Measurements from ENCODE around the gene CDH4. TPM values are rescaled to one million over a fixed set of nuclear protein-coding genes. Genes with fewer than 3 reads are reported as not detected.

Gene CDH4
- total and polyA plus RNA-seq, 2 donors (not counting 1 experiment from before 2014, with no cell fraction given) = not detected

DNA sequence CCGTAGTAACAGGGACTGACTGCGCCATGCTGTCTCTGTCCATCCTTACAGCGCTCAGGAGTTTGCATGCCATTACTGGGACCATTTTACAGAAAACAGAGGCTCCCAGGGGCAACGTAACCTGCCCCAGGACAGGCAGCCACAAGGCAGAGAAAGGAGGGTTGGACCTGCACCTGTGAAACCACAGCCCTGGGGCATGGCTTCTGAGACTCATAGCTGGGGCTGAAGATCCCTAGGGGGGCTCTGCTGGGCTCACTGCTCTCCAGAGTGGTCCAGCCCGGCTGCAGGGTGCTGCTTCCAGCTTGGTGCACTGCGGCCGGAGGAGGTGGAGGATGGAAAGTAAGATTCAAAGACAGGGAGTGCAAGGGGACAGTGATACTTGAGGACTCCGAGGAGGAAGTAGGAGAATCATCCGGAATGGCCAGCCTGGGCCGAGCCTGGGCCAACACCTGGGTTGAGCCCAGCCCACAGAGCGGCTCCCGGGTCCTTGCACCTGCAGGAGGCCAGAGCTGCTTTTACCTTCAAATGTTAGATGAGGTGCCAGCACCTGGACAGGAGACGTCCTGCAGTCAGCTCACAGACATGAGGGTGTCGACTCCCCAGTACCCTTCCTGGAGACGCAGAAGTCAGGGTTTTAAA, 183.2 kb downstream of the CDH4 start:
- Histone ChIP-seq H3K79me2 (ENCODE audit: control insufficient read depth, insufficient read depth, low read length) (no peaks in the 10 kb centered on the region), H3K9ac (ENCODE audit: low read length) (no peak overlapping the region), H3K27ac (ENCODE audit: low read length in 2 of 2) (no peak overlapping the region), H3K36me3 (replicated peaks in 1 of 2; ENCODE audit: control extremely low read depth in 1 of 2, control insufficient read depth in 1 of 2, extremely low read depth in 1 of 2, insufficient read depth in 2 of 2, low read length in 1 of 2) (no peaks in the 10 kb centered on the region), H3K27me3 (replicated peaks in 1 of 4; ENCODE audit: control extremely low read depth in 1 of 4, control insufficient read depth in 3 of 4, insufficient read depth in 4 of 4, low read length in 3 of 4) (no peaks in the 10 kb centered on the region), H2AFZ (ENCODE audit: insufficient read depth, low read depth, low read length, poor library complexity, severe bottlenecking) (no peak overlapping the region), H3K4me2 (replicated peaks; ENCODE audit: low read depth, low read length, poor library complexity, severe bottlenecking) (no peak overlapping the region), H3K4me1 (ENCODE audit: control insufficient read depth in 2 of 2, insufficient read depth in 2 of 2, low read length in 2 of 2) (no peaks in the 10 kb centered on the region), H3K4me3 (ENCODE audit: control extremely low read depth in 1 of 5, extremely low read depth in 1 of 5, insufficient read depth in 1 of 5, low read depth in 2 of 5, low read length in 4 of 5) (no peak overlapping the region), H4K20me1 (ENCODE audit: control insufficient read depth, insufficient read depth, low read length, poor library complexity, severe bottlenecking) (no peaks in the 10 kb centered on the region), H3K9me3 (ENCODE audit: control extremely low read depth in 1 of 3, control insufficient read depth in 2 of 3, insufficient read depth in 1 of 3, low read length in 2 of 3) (peaks cover 0 to 36% (median 0%) of the 10 kb centered on the region in 3 donors)
- no peak overlapping the region for H3K4me3 Mint-ChIP-seq
- peaks cover 4% of the 10 kb centered on the region for H3K9me3 Mint-ChIP-seq (ENCODE audit: insufficient read depth)
- H3K27ac Mint-ChIP-seq = no peak overlapping the region
- no peak for TF ChIP-seq EZH2 (IDR thresholded peaks at IDR 0.05; ENCODE audit: borderline replicate concordance, insufficient read depth, low read depth, low read length, poor library complexity, severe bottlenecking)
- TF ChIP-seq, protein P1, sequence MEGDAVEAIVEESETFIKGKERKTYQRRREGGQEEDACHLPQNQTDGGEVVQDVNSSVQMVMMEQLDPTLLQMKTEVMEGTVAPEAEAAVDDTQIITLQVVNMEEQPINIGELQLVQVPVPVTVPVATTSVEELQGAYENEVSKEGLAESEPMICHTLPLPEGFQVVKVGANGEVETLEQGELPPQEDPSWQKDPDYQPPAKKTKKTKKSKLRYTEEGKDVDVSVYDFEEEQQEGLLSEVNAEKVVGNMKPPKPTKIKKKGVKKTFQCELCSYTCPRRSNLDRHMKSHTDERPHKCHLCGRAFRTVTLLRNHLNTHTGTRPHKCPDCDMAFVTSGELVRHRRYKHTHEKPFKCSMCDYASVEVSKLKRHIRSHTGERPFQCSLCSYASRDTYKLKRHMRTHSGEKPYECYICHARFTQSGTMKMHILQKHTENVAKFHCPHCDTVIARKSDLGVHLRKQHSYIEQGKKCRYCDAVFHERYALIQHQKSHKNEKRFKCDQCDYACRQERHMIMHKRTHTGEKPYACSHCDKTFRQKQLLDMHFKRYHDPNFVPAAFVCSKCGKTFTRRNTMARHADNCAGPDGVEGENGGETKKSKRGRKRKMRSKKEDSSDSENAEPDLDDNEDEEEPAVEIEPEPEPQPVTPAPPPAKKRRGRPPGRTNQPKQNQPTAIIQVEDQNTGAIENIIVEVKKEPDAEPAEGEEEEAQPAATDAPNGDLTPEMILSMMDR (IDR thresholded peaks at IDR 0.05) = no peak
- ChIA-PET POLR2A (no interaction called here), CTCF (no interaction called here)
- H3K4me1 Mint-ChIP-seq = no peaks in the 10 kb centered on the region
- no peaks in the 10 kb centered on the region for H3K27me3 Mint-ChIP-seq
- DNase-seq (no peak), ATAC-seq (ENCODE audit: low read depth) (no peak)
- intact Hi-C loops (cut with micrococcal nuclease) = no loop called here
- WGBS (ENCODE audit: insufficient coverage) = 88% methylated on average over 15 of the region's 15 CpGs

DNA sequence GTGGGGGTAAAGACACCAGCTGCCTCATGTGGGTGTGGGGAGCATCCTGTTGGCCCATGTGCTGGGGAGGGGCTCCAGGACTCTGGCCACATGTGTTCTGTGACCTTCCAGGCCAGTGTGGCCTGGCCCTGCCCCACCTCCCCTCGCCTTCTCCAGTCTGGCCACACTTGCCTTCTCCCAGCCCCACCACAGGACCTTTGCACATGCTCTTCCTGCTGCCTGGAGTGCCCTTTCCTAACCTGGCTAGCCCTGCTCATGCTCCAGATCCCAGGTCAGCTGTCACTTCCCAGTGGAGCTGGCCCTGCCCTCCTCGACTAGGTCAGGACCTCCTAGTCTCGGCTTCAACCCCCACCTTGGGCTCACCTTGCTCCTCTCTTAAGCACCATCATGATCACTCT, 183.8 kb downstream of the CDH4 start:
- Histone ChIP-seq H3K9ac (ENCODE audit: low read length) (no peak overlapping the region), H4K20me1 (ENCODE audit: control insufficient read depth, insufficient read depth, low read length, poor library complexity, severe bottlenecking) (no peaks in the 10 kb centered on the region), H3K4me3 (ENCODE audit: control extremely low read depth in 1 of 5, extremely low read depth in 1 of 5, insufficient read depth in 1 of 5, low read depth in 2 of 5, low read length in 4 of 5) (no peak overlapping the region), H2AFZ (ENCODE audit: insufficient read depth, low read depth, low read length, poor library complexity, severe bottlenecking) (no peak overlapping the region), H3K27me3 (replicated peaks in 1 of 4; ENCODE audit: control extremely low read depth in 1 of 4, control insufficient read depth in 3 of 4, insufficient read depth in 4 of 4, low read length in 3 of 4) (no peaks in the 10 kb centered on the region), H3K36me3 (replicated peaks in 1 of 2; ENCODE audit: control extremely low read depth in 1 of 2, control insufficient read depth in 1 of 2, extremely low read depth in 1 of 2, insufficient read depth in 2 of 2, low read length in 1 of 2) (no peaks in the 10 kb centered on the region), H3K79me2 (ENCODE audit: control insufficient read depth, insufficient read depth, low read length) (no peaks in the 10 kb centered on the region), H3K27ac (ENCODE audit: low read length in 2 of 2) (no peak overlapping the region), H3K4me1 (ENCODE audit: control insufficient read depth in 2 of 2, insufficient read depth in 2 of 2, low read length in 2 of 2) (no peaks in the 10 kb centered on the region), H3K4me2 (replicated peaks; ENCODE audit: low read depth, low read length, poor library complexity, severe bottlenecking) (no peak overlapping the region), H3K9me3 (ENCODE audit: control extremely low read depth in 1 of 3, control insufficient read depth in 2 of 3, insufficient read depth in 1 of 3, low read length in 2 of 3) (peaks cover 0 to 36% (median 0%) of the 10 kb centered on the region in 3 donors)
- Mint-ChIP-seq H3K27me3 (no peaks in the 10 kb centered on the region), H3K4me1 (no peaks in the 10 kb centered on the region), H3K9me3 (ENCODE audit: insufficient read depth) (peaks cover 4% of the 10 kb centered on the region), H3K4me3 (no peak overlapping the region), H3K27ac (no peak overlapping the region)
- ChIA-PET CTCF (no interaction called here), POLR2A (no interaction called here)
- no peak for DNase-seq
- 63% methylated on average over 3 of the region's 3 CpGs for WGBS (ENCODE audit: insufficient coverage)
- no peak for ATAC-seq (ENCODE audit: low read depth)
- intact Hi-C loops (cut with micrococcal nuclease) = no loop called here
- TF ChIP-seq EZH2 (IDR thresholded peaks at IDR 0.05; ENCODE audit: borderline replicate concordance, insufficient read depth, low read depth, low read length, poor library complexity, severe bottlenecking) = no peak
- TF ChIP-seq, protein P1 (IDR thresholded peaks at IDR 0.05) = no peak

Measured in B cell (primary cell).